ENCODE data around the gene EIF5A. TPM values are rescaled to one million over a fixed set of nuclear protein-coding genes. Genes with fewer than 3 reads are reported as not detected.

Gene EIF5A
- total RNA-seq, 4 donors from 2014 or later: 203 to 261 (median 221) TPM

GRCh38 chr17:7318121-7318860, 10.9 kb downstream of the EIF5A start:
- no peak overlapping the region for H3K4me3 ChIP-seq (ENCODE audit: low read depth, poor library complexity, severe bottlenecking)
- 89 to 95% methylated on average over 13 of the region's 13 CpGs for WGBS, 2 donors
- intact Hi-C loops (cut with DNase I; ENCODE audit: low total_unique reads): no loop called here
- TF ChIP-seq POLR2A (IDR thresholded peaks at IDR 0.05) (no peak), CTCF (IDR thresholded peaks at IDR 0.05) (no peak)
- no peak for DNase-seq (ENCODE audit: low spot score in 2 of 2)

GRCh38 chr17:7321466-7321865, 14.0 kb downstream of the EIF5A start:
- intact Hi-C loops (cut with DNase I; ENCODE audit: low total_unique reads): no loop called here
- DNase-seq (ENCODE audit: low spot score in 2 of 2): no peak
- TF ChIP-seq POLR2A (IDR thresholded peaks at IDR 0.05): no peak
- no peak for TF ChIP-seq CTCF (IDR thresholded peaks at IDR 0.05)
- 91 to 94% methylated on average over 15 of the region's 15 CpGs for WGBS, 2 donors
- H3K4me3 ChIP-seq (ENCODE audit: low read depth, poor library complexity, severe bottlenecking): no peak overlapping the region

GRCh38 chr17:7322520-7323194, 15.2 kb downstream of the EIF5A start:
- intact Hi-C loops (cut with DNase I; ENCODE audit: low total_unique reads): no loop called here
- DNase-seq (ENCODE audit: low spot score in 2 of 2): no peak
- WGBS, 2 donors: 76 to 83% methylated on average over 20 to 21 of the region's 22 CpGs
- H3K4me3 ChIP-seq (ENCODE audit: low read depth, poor library complexity, severe bottlenecking): no peak overlapping the region
- TF ChIP-seq POLR2A (IDR thresholded peaks at IDR 0.05): no peak
- TF ChIP-seq CTCF (IDR thresholded peaks at IDR 0.05): no peak

GRCh38 chr17:7323731-7324437, 16.5 kb downstream of the EIF5A start:
- TF ChIP-seq CTCF (IDR thresholded peaks at IDR 0.05): peak in 1 of 3 donors; percentile 56
- TF ChIP-seq POLR2A (IDR thresholded peaks at IDR 0.05): no peak
- 58 to 59% methylated on average over 30 to 39 of the region's 39 CpGs for WGBS, 2 donors
- no peak overlapping the region for H3K4me3 ChIP-seq (ENCODE audit: low read depth, poor library complexity, severe bottlenecking)
- peak in 1 of 2 donors; percentile 42 for DNase-seq (ENCODE audit: low spot score in 2 of 2)
- intact Hi-C loops (cut with DNase I; ENCODE audit: low total_unique reads): no loop called here

- no peak overlapping the region for H3K4me3 ChIP-seq (ENCODE audit: low read depth, poor library complexity, severe bottlenecking)
- TF ChIP-seq CTCF (IDR thresholded peaks at IDR 0.05) (no peak), POLR2A (IDR thresholded peaks at IDR 0.05) (no peak)
- 85 to 88% methylated on average over 3 of the region's 3 CpGs for WGBS, 2 donors
- DNase-seq (ENCODE audit: low spot score in 2 of 2): no peak
- intact Hi-C loops (cut with DNase I; ENCODE audit: low total_unique reads): no loop called here
These were observed 17.0 kb downstream of the EIF5A start for GRCh38 chr17:7324438-7324779.
